Neural crest cell (in vitro differentiated cells): ENCODE data around the gene TMEM235. TPM values are rescaled to one million over a fixed set of nuclear protein-coding genes. Genes with fewer than 3 reads are reported as not detected.

ENCODE experiments used
- DNase-seq: peaks from one replicate; pipeline ENCODE4 v3.0.0; 2021; ENCODE audit warnings: low read depth, mixed read lengths, low spot score
- H3K27ac Mint-ChIP-seq: one replicate; pipeline ENCODE4 v1.8.0; 2021; ENCODE audit warnings: mild to moderate bottlenecking, mixed read lengths; ENCODE audit not compliant: unreplicated experiment
- H3K27me3 Mint-ChIP-seq: 2 replicates; pipeline ENCODE4 v1.8.0; 2021; ENCODE audit warnings: low read depth, mild to moderate bottlenecking, mixed read lengths
- H3K36me3 Mint-ChIP-seq: 2 replicates; pipeline ENCODE4 v1.8.0; 2021; ENCODE audit warnings: low read depth, mild to moderate bottlenecking, mixed read lengths
- H3K4me1 Mint-ChIP-seq: 2 replicates; pipeline ENCODE4 v1.8.0; 2021; ENCODE audit warnings: mixed read lengths
- H3K4me3 Mint-ChIP-seq: one replicate; pipeline ENCODE4 v1.8.0; 2021; ENCODE audit warnings: mild to moderate bottlenecking, mixed read lengths
- H3K9me3 Mint-ChIP-seq: 2 replicates; pipeline ENCODE4 v1.8.0; 2021; ENCODE audit warnings: mixed read lengths
- total RNA-seq: library from RNA; stranded (reverse); gene quantifications from 2 replicates; pipeline ENCODE4 v1.2.1, GENCODE V29; 2021
- TF ChIP-seq, protein P1 (sequence below): fragments of 200-600 bp; sonication (generic); conservative IDR thresholded peaks from 2 replicates; pipeline ENCODE4 v1.5.0; 2021; ENCODE audit warnings: antibody characterized with exemption, mild to moderate bottlenecking

TMEM235 gene
- total RNA-seq, 1 donor from 2014 or later: not detected

GRCh38 chr17:78185981-78186691 is 45.3 kb upstream of the TMEM235 start:
- peak overlapping the region; percentile 57 for H3K27ac Mint-ChIP-seq
- TF ChIP-seq, protein P1, sequence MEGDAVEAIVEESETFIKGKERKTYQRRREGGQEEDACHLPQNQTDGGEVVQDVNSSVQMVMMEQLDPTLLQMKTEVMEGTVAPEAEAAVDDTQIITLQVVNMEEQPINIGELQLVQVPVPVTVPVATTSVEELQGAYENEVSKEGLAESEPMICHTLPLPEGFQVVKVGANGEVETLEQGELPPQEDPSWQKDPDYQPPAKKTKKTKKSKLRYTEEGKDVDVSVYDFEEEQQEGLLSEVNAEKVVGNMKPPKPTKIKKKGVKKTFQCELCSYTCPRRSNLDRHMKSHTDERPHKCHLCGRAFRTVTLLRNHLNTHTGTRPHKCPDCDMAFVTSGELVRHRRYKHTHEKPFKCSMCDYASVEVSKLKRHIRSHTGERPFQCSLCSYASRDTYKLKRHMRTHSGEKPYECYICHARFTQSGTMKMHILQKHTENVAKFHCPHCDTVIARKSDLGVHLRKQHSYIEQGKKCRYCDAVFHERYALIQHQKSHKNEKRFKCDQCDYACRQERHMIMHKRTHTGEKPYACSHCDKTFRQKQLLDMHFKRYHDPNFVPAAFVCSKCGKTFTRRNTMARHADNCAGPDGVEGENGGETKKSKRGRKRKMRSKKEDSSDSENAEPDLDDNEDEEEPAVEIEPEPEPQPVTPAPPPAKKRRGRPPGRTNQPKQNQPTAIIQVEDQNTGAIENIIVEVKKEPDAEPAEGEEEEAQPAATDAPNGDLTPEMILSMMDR: no peak
- peaks cover 3% of the 10 kb centered on the region for H3K9me3 Mint-ChIP-seq
- no peak for DNase-seq
- H3K27me3 Mint-ChIP-seq: no peaks in the 10 kb centered on the region
- peaks cover 13% of the 10 kb centered on the region for H3K36me3 Mint-ChIP-seq
- peak overlapping the region; percentile 86 for H3K4me3 Mint-ChIP-seq
- H3K4me1 Mint-ChIP-seq: peaks cover 47% of the 10 kb centered on the region

GRCh38 chr17:78186692-78187595 is 44.5 kb upstream of the TMEM235 start, which contains the start of the genes AFMID and TK1:
Gene AFMID, plus strand, starts transcription at chr17:78187362. Its CDS starts 9 bp downstream, at chr17:78187371.
Gene TK1, minus strand, starts transcription at chr17:78187052. Its CDS starts 58 bp downstream, at chr17:78186994.
- peaks cover 13% of the 10 kb centered on the region for H3K36me3 Mint-ChIP-seq

GRCh38 chr17:78196716-78197115 is 34.7 kb upstream of the TMEM235 start:
- H3K9me3 Mint-ChIP-seq: no peaks in the 10 kb centered on the region
- no peaks in the 10 kb centered on the region for H3K27me3 Mint-ChIP-seq
- DNase-seq: no peak
- peaks cover 8% of the 10 kb centered on the region for H3K36me3 Mint-ChIP-seq
- H3K4me1 Mint-ChIP-seq: peaks cover 9% of the 10 kb centered on the region
- H3K27ac Mint-ChIP-seq: peak overlapping the region; percentile 62
- TF ChIP-seq, protein P1: no peak
- H3K4me3 Mint-ChIP-seq: no peak overlapping the region

More at GRCh38 chr17:78186692-78187595, 44.5 kb upstream of the TMEM235 start, which contains the start of the genes AFMID and TK1:
- H3K4me3 Mint-ChIP-seq: peak within 1 kb of the TSS; percentile 86
- H3K4me1 Mint-ChIP-seq: peaks cover 47% of the 10 kb centered on the region
- TF ChIP-seq, protein P1: peak; percentile 96
- DNase-seq: peak; percentile 100
- H3K27me3 Mint-ChIP-seq: no peaks in the 10 kb centered on the region
- H3K27ac Mint-ChIP-seq: peak within 1 kb of the TSS; percentile 98
- peaks cover 3% of the 10 kb centered on the region for H3K9me3 Mint-ChIP-seq

- no peak for DNase-seq
Observed at GRCh38 chr17:78197147-78197832, 34.1 kb upstream of the TMEM235 start.

More at GRCh38 chr17:78197147-78197832, 34.1 kb upstream of the TMEM235 start:
- peak overlapping the region; percentile 62 for H3K27ac Mint-ChIP-seq
- H3K27me3 Mint-ChIP-seq: no peaks in the 10 kb centered on the region
- TF ChIP-seq, protein P1: no peak
- H3K36me3 Mint-ChIP-seq: peaks cover 8% of the 10 kb centered on the region
- H3K9me3 Mint-ChIP-seq: no peaks in the 10 kb centered on the region
- H3K4me1 Mint-ChIP-seq: peaks cover 9% of the 10 kb centered on the region
- no peak overlapping the region for H3K4me3 Mint-ChIP-seq
